Calu3 (cell line): ENCODE data around the gene UHRF1. TPM values are rescaled to one million over a fixed set of nuclear protein-coding genes. Genes with fewer than 3 reads are reported as not detected.
A peak's percentile ranks its signal among the peaks of the same experiment; 100 is the strongest.
"Not testable (repeated sequence)": the region's sequence is repeated elsewhere in the genome, so short reads cannot be mapped to it uniquely, and the experiment has no call there.

Experiments used
- BruUV-seq: library from RNA; stranded (reverse); fragments of 400-500 nt; replicated peaks from 2 replicates; lab custom pipeline; 2021; lab: Mats Ljungman, UMichigan
- CTCF ChIA-PET: fragments of 300-600 bp; sonication (Branson Sonifier 250); formaldehyde crosslinking; loops from one replicate; lab custom pipeline; 2022; ENCODE audit warnings: antibody characterized with exemption; lab: Charles Lee
- DNase-seq: peaks from one replicate; pipeline ENCODE4 v3.0.0; 2022
- H3K27ac Mint-ChIP-seq: one replicate; pipeline ENCODE4 v1.8.0; 2022; ENCODE audit warnings: mixed read lengths; ENCODE audit not compliant: unreplicated experiment
- H3K27me3 Mint-ChIP-seq: one replicate; pipeline ENCODE4 v1.8.0; 2022; ENCODE audit warnings: mixed read lengths; ENCODE audit not compliant: unreplicated experiment
- H3K36me3 Mint-ChIP-seq: one replicate; pipeline ENCODE4 v1.8.0; 2022; ENCODE audit warnings: mild to moderate bottlenecking, moderate library complexity, mixed read lengths; ENCODE audit not compliant: insufficient read depth, unreplicated experiment
- H3K4me1 Mint-ChIP-seq: one replicate; pipeline ENCODE4 v1.8.0; 2022; ENCODE audit warnings: mild to moderate bottlenecking, low read depth, mixed read lengths; ENCODE audit not compliant: unreplicated experiment
- H3K4me3 Mint-ChIP-seq: one replicate; pipeline ENCODE4 v1.8.0; 2022; ENCODE audit warnings: mild to moderate bottlenecking, low read depth, moderate library complexity, mixed read lengths; ENCODE audit not compliant: unreplicated experiment
- H3K9me3 Mint-ChIP-seq: one replicate; pipeline ENCODE4 v1.8.0; 2022; ENCODE audit warnings: low read depth, mixed read lengths; ENCODE audit not compliant: unreplicated experiment
- intact Hi-C: fragments of 100-400 bp; cut with micrococcal nuclease; formaldehyde crosslinking; loops from one replicate; pipeline ENCODE4 v1.10.0; 2022; ENCODE audit not compliant: unreplicated experiment
- total RNA-seq: library from RNA; stranded (reverse); gene quantifications from 2 replicates; pipeline ENCODE4 v1.2.3, GENCODE V29; 2022
- TF ChIP-seq, protein P1 (sequence below): fragments of 200-600 bp; IDR thresholded peaks from one replicate; pipeline ENCODE4 v1.8.0; 2022; ENCODE audit warnings: antibody characterized with exemption; ENCODE audit not compliant: unreplicated experiment

The UHRF1 gene
- total RNA-seq, 1 experiment from 2014 or later: 45.2 TPM

DNA sequence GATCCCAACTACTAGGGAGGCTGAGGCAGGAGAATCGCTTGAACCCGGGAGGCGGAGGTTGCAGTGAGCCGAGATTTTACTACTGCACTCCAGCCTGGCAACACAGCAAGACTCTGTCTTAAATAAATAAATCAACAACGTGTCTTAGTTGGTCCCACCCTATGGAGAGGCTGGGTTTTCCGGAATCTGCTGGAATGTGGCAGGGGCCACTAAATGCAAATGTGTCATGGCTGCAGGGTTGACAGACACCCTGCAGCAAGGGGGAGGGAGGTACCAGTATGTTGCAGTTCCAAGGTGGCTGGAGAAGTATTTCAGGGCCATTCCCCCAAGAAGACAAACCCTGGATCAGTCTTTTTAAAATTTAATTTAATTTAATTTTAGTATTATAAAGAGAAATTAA is 21.5 kb upstream of the UHRF1 start:
- H3K27ac Mint-ChIP-seq, H3K9me3 Mint-ChIP-seq, H3K4me1 Mint-ChIP-seq, intact Hi-C loops, DNase-seq, H3K27me3 Mint-ChIP-seq, H3K36me3 Mint-ChIP-seq, H3K4me3 Mint-ChIP-seq, CTCF ChIA-PET, BruUV-seq: not testable (repeated sequence)

GRCh38 chr19:4889034-4889815 is 20.1 kb upstream of the UHRF1 start:
- H3K4me1 Mint-ChIP-seq: no peaks in the 10 kb centered on the region

GRCh38 chr19:4891066-4891465 is 18.2 kb upstream of the UHRF1 start:
- Mint-ChIP-seq H3K4me3 (no peak overlapping the region), H3K27me3 (no peaks in the 10 kb centered on the region), H3K36me3 (no peaks in the 10 kb centered on the region), H3K27ac (no peak overlapping the region), H3K9me3 (no peaks in the 10 kb centered on the region), H3K4me1 (no peaks in the 10 kb centered on the region)
- DNase-seq: no peak
- BruUV-seq: no TSS peak
- TF ChIP-seq, protein P1, sequence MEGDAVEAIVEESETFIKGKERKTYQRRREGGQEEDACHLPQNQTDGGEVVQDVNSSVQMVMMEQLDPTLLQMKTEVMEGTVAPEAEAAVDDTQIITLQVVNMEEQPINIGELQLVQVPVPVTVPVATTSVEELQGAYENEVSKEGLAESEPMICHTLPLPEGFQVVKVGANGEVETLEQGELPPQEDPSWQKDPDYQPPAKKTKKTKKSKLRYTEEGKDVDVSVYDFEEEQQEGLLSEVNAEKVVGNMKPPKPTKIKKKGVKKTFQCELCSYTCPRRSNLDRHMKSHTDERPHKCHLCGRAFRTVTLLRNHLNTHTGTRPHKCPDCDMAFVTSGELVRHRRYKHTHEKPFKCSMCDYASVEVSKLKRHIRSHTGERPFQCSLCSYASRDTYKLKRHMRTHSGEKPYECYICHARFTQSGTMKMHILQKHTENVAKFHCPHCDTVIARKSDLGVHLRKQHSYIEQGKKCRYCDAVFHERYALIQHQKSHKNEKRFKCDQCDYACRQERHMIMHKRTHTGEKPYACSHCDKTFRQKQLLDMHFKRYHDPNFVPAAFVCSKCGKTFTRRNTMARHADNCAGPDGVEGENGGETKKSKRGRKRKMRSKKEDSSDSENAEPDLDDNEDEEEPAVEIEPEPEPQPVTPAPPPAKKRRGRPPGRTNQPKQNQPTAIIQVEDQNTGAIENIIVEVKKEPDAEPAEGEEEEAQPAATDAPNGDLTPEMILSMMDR: no peak
- CTCF ChIA-PET: no interaction called here
- intact Hi-C loops: no loop called here

More at GRCh38 chr19:4889034-4889815, 20.1 kb upstream of the UHRF1 start:
- intact Hi-C loops: no loop called here
- H3K27ac Mint-ChIP-seq: no peak overlapping the region
- CTCF ChIA-PET: no interaction called here
- no peaks in the 10 kb centered on the region for H3K27me3 Mint-ChIP-seq
- no peak overlapping the region for H3K4me3 Mint-ChIP-seq
- DNase-seq: no peak
- no peaks in the 10 kb centered on the region for H3K36me3 Mint-ChIP-seq
- BruUV-seq: no TSS peak
- TF ChIP-seq, protein P1: no peak
- no peaks in the 10 kb centered on the region for H3K9me3 Mint-ChIP-seq

DNA sequence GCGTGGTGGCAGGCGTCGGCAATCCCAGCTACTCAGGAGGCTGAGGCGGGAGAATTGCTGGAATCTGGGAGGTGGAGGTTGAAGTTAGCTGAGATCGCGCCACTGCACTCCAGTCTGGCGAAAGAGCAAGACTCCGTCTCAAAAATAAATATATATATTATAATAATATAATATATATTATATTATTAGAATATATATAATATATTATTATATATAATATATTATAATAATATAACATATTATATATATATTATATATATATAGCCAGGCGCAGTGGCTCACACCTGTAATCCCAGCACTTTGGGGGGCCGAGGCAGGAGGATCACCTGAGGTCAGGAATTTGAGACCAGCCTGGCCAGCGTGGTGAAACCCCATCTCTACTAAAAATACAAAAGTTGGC is 16.3 kb upstream of the UHRF1 start:
- H3K27me3 Mint-ChIP-seq, H3K27ac Mint-ChIP-seq, H3K4me3 Mint-ChIP-seq, H3K4me1 Mint-ChIP-seq, DNase-seq, H3K9me3 Mint-ChIP-seq, BruUV-seq, intact Hi-C loops, CTCF ChIA-PET, H3K36me3 Mint-ChIP-seq: not testable (repeated sequence)

GRCh38 chr19:4896372-4896771 is 12.9 kb upstream of the UHRF1 start:
- Mint-ChIP-seq H3K36me3 (no peaks in the 10 kb centered on the region), H3K4me3 (no peak overlapping the region), H3K27me3 (no peaks in the 10 kb centered on the region), H3K27ac (peak overlapping the region; percentile 46), H3K9me3 (no peaks in the 10 kb centered on the region), H3K4me1 (no peaks in the 10 kb centered on the region)
- DNase-seq: peak; percentile 39
- TF ChIP-seq, protein P1: no peak
- intact Hi-C loops: no loop called here
- no TSS peak for BruUV-seq
- CTCF ChIA-PET: interaction anchor here (0.6 kb wide), 1 partner anchor 38 kb away, joined by 3 read pairs; no protein-coding TSS in a partner anchor
